ENCODE data around the gene ZNF385B.

The ZNF385B gene

GRCh38 chr2:179555691-179556283 lies 305.6 kb downstream of the ZNF385B start:
- Histone ChIP-seq H3K27ac (ENCODE audit: low read depth, low read length) (no peak overlapping the region), H3K4me1 (ENCODE audit: control insufficient read depth, insufficient read depth, low read length) (no peaks in the 10 kb centered on the region), H3K4me3 (ENCODE audit: low read length) (no peak overlapping the region), H3K27me3 (ENCODE audit: control insufficient read depth, insufficient read depth, low read length) (no peaks in the 10 kb centered on the region), H3K9ac (ENCODE audit: low read length) (no peak overlapping the region), H3K36me3 (ENCODE audit: control insufficient read depth, insufficient read depth, low read length) (no peaks in the 10 kb centered on the region)

- Histone ChIP-seq H3K27ac (ENCODE audit: low read depth, low read length) (no peak overlapping the region), H3K4me3 (ENCODE audit: low read length) (no peak overlapping the region), H3K9ac (ENCODE audit: low read length) (no peak overlapping the region), H3K36me3 (ENCODE audit: control insufficient read depth, insufficient read depth, low read length) (no peaks in the 10 kb centered on the region), H3K27me3 (ENCODE audit: control insufficient read depth, insufficient read depth, low read length) (no peaks in the 10 kb centered on the region), H3K4me1 (ENCODE audit: control insufficient read depth, insufficient read depth, low read length) (no peaks in the 10 kb centered on the region)
These were observed 306.6 kb downstream of the ZNF385B start for GRCh38 chr2:179554639-179555386.

GRCh38 chr2:179553382-179553781 lies 308.0 kb downstream of the ZNF385B start:
- no peak overlapping the region for H3K4me3 ChIP-seq (ENCODE audit: low read length)
- H3K4me1 ChIP-seq (ENCODE audit: control insufficient read depth, insufficient read depth, low read length), result no peaks in the 10 kb centered on the region
- H3K27ac ChIP-seq (ENCODE audit: low read depth, low read length), result no peak overlapping the region
- no peak overlapping the region for H3K9ac ChIP-seq (ENCODE audit: low read length)
- H3K27me3 ChIP-seq (ENCODE audit: control insufficient read depth, insufficient read depth, low read length), result no peaks in the 10 kb centered on the region
- H3K36me3 ChIP-seq (ENCODE audit: control insufficient read depth, insufficient read depth, low read length), result no peaks in the 10 kb centered on the region

- Histone ChIP-seq H3K27ac (ENCODE audit: low read depth, low read length) (no peak overlapping the region), H3K36me3 (ENCODE audit: control insufficient read depth, insufficient read depth, low read length) (no peaks in the 10 kb centered on the region), H3K4me1 (ENCODE audit: control insufficient read depth, insufficient read depth, low read length) (no peaks in the 10 kb centered on the region), H3K9ac (ENCODE audit: low read length) (no peak overlapping the region), H3K4me3 (ENCODE audit: low read length) (no peak overlapping the region), H3K27me3 (ENCODE audit: control insufficient read depth, insufficient read depth, low read length) (no peaks in the 10 kb centered on the region)
These were observed 309.8 kb downstream of the ZNF385B start for GRCh38 chr2:179551539-179552045.

GRCh38 chr2:179550849-179551248 lies 310.6 kb downstream of the ZNF385B start:
- Histone ChIP-seq H3K9ac (ENCODE audit: low read length) (no peak overlapping the region), H3K27me3 (ENCODE audit: control insufficient read depth, insufficient read depth, low read length) (no peaks in the 10 kb centered on the region), H3K27ac (ENCODE audit: low read depth, low read length) (no peak overlapping the region), H3K4me3 (ENCODE audit: low read length) (no peak overlapping the region), H3K4me1 (ENCODE audit: control insufficient read depth, insufficient read depth, low read length) (no peaks in the 10 kb centered on the region), H3K36me3 (ENCODE audit: control insufficient read depth, insufficient read depth, low read length) (no peaks in the 10 kb centered on the region)

GRCh38 chr2:179550214-179550613 lies 311.2 kb downstream of the ZNF385B start:
- no peak overlapping the region for H3K4me3 ChIP-seq (ENCODE audit: low read length)
- no peak overlapping the region for H3K9ac ChIP-seq (ENCODE audit: low read length)
- H3K27ac ChIP-seq (ENCODE audit: low read depth, low read length), result no peak overlapping the region
- no peaks in the 10 kb centered on the region for H3K36me3 ChIP-seq (ENCODE audit: control insufficient read depth, insufficient read depth, low read length)
- H3K27me3 ChIP-seq (ENCODE audit: control insufficient read depth, insufficient read depth, low read length), result no peaks in the 10 kb centered on the region
- no peaks in the 10 kb centered on the region for H3K4me1 ChIP-seq (ENCODE audit: control insufficient read depth, insufficient read depth, low read length)

GRCh38 chr2:179546656-179547055 lies 314.8 kb downstream of the ZNF385B start:
- no peak overlapping the region for H3K27ac ChIP-seq (ENCODE audit: low read depth, low read length)
- H3K4me1 ChIP-seq (ENCODE audit: control insufficient read depth, insufficient read depth, low read length), result no peaks in the 10 kb centered on the region
- H3K36me3 ChIP-seq (ENCODE audit: control insufficient read depth, insufficient read depth, low read length), result no peaks in the 10 kb centered on the region
- no peak overlapping the region for H3K4me3 ChIP-seq (ENCODE audit: low read length)
- H3K27me3 ChIP-seq (ENCODE audit: control insufficient read depth, insufficient read depth, low read length), result no peaks in the 10 kb centered on the region
- H3K9ac ChIP-seq (ENCODE audit: low read length), result no peak overlapping the region

- H3K36me3 ChIP-seq (ENCODE audit: control insufficient read depth, insufficient read depth, low read length), result no peaks in the 10 kb centered on the region
- H3K27me3 ChIP-seq (ENCODE audit: control insufficient read depth, insufficient read depth, low read length), result no peaks in the 10 kb centered on the region
- H3K4me1 ChIP-seq (ENCODE audit: control insufficient read depth, insufficient read depth, low read length), result no peaks in the 10 kb centered on the region
- no peak overlapping the region for H3K4me3 ChIP-seq (ENCODE audit: low read length)
- H3K27ac ChIP-seq (ENCODE audit: low read depth, low read length), result no peak overlapping the region
- no peak overlapping the region for H3K9ac ChIP-seq (ENCODE audit: low read length)
These were observed 316.4 kb downstream of the ZNF385B start for GRCh38 chr2:179545024-179545423.

GRCh38 chr2:179543361-179543901 lies 318.0 kb downstream of the ZNF385B start:
- H3K4me3 ChIP-seq (ENCODE audit: low read length), result no peak overlapping the region
- no peak overlapping the region for H3K9ac ChIP-seq (ENCODE audit: low read length)
- H3K27me3 ChIP-seq (ENCODE audit: control insufficient read depth, insufficient read depth, low read length), result no peaks in the 10 kb centered on the region
- H3K36me3 ChIP-seq (ENCODE audit: control insufficient read depth, insufficient read depth, low read length), result no peaks in the 10 kb centered on the region
- no peaks in the 10 kb centered on the region for H3K4me1 ChIP-seq (ENCODE audit: control insufficient read depth, insufficient read depth, low read length)
- H3K27ac ChIP-seq (ENCODE audit: low read depth, low read length), result no peak overlapping the region

GRCh38 chr2:179541586-179541985 lies 319.8 kb downstream of the ZNF385B start:
- no peak overlapping the region for H3K4me3 ChIP-seq (ENCODE audit: low read length)
- no peaks in the 10 kb centered on the region for H3K27me3 ChIP-seq (ENCODE audit: control insufficient read depth, insufficient read depth, low read length)
- no peak overlapping the region for H3K9ac ChIP-seq (ENCODE audit: low read length)
- H3K36me3 ChIP-seq (ENCODE audit: control insufficient read depth, insufficient read depth, low read length), result no peaks in the 10 kb centered on the region
- no peak overlapping the region for H3K27ac ChIP-seq (ENCODE audit: low read depth, low read length)
- H3K4me1 ChIP-seq (ENCODE audit: control insufficient read depth, insufficient read depth, low read length), result no peaks in the 10 kb centered on the region

GRCh38 chr2:179539124-179539511 lies 322.3 kb downstream of the ZNF385B start:
- H3K27me3 ChIP-seq (ENCODE audit: control insufficient read depth, insufficient read depth, low read length), result no peaks in the 10 kb centered on the region
- no peak overlapping the region for H3K27ac ChIP-seq (ENCODE audit: low read depth, low read length)
- H3K9ac ChIP-seq (ENCODE audit: low read length), result no peak overlapping the region
- H3K4me1 ChIP-seq (ENCODE audit: control insufficient read depth, insufficient read depth, low read length), result no peaks in the 10 kb centered on the region
- H3K4me3 ChIP-seq (ENCODE audit: low read length), result no peak overlapping the region
- no peaks in the 10 kb centered on the region for H3K36me3 ChIP-seq (ENCODE audit: control insufficient read depth, insufficient read depth, low read length)

- Histone ChIP-seq H3K4me3 (ENCODE audit: low read length) (no peak overlapping the region), H3K36me3 (ENCODE audit: control insufficient read depth, insufficient read depth, low read length) (no peaks in the 10 kb centered on the region), H3K27me3 (ENCODE audit: control insufficient read depth, insufficient read depth, low read length) (no peaks in the 10 kb centered on the region), H3K27ac (ENCODE audit: low read depth, low read length) (no peak overlapping the region), H3K4me1 (ENCODE audit: control insufficient read depth, insufficient read depth, low read length) (no peaks in the 10 kb centered on the region), H3K9ac (ENCODE audit: low read length) (no peak overlapping the region)
These were observed 322.8 kb downstream of the ZNF385B start for GRCh38 chr2:179538406-179539123.
